CD1c-positive myeloid dendritic cell (primary cell): ENCODE results near the gene CD37.
"Not testable (repeated sequence)": the region's sequence is repeated elsewhere in the genome, so short reads cannot be mapped to it uniquely, and the experiment has no call there.

ENCODE experiments used
- DNase-seq: peaks from one replicate; pipeline ENCODE4 v3.0.0-alpha.2; 2016; ENCODE audit errors: extremely low spot score

The CD37 gene

DNA sequence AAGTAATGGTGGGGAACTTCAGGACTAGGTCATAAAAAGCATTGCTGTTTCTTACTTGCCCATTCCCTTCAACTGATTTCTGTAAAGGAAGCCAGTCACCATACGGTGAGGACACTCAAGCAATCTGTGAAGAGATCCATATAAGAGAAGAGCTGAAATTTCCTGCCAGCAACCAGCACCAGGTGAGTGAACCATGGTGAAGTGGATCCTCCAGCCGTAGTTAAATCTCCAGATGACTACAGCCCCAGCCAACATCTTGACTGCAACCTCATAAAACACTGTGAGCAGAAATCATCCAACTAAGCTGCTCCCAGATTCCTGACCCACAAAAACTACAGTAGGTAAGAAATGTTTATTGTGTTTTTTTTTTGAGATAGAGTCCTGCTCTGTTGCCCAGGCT lies 6.5 kb upstream of the CD37 start:
- no peak for DNase-seq

DNA sequence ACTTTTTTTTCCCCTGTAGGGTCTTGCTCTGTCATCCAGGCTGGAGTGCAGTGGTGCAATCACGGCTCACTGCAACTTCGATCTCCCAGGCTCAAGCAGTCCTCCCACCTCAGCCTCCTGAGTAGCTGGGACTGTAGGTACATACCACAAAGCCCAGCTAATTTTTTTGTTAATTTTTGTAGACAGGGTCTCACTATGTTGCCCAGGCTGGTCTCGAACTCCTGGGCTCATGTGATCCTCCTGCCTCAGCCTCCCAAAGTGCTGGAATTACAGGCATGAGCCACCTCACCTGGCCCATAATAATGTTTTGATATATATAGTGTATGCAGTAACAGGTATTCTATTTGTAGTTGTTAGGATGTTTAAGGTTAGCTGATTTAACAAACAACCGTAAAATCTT lies 4.0 kb upstream of the CD37 start:
- not testable (repeated sequence) for DNase-seq

DNA sequence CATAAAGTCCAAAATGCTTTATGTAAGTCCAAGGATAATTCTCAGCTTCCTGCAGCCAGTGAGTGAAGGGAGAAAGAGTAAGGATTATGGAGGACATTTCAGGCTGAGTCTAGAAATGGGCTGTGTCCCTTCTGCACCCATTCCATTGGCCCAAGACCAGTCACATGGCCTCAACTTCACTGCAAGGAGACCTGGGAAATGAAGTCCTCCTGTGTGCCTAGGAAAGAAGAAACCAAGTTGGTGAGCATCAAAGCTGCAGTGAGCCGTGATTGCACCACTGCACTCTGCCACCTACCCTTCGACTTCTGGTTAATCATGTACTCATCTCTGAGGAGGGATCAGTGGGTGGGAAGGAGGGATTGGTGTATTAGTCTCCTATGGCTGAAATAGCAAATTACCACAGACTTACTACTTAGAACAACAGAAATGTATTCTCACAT lies 3.6 kb upstream of the CD37 start:
- peak; percentile 86 for DNase-seq

DNA sequence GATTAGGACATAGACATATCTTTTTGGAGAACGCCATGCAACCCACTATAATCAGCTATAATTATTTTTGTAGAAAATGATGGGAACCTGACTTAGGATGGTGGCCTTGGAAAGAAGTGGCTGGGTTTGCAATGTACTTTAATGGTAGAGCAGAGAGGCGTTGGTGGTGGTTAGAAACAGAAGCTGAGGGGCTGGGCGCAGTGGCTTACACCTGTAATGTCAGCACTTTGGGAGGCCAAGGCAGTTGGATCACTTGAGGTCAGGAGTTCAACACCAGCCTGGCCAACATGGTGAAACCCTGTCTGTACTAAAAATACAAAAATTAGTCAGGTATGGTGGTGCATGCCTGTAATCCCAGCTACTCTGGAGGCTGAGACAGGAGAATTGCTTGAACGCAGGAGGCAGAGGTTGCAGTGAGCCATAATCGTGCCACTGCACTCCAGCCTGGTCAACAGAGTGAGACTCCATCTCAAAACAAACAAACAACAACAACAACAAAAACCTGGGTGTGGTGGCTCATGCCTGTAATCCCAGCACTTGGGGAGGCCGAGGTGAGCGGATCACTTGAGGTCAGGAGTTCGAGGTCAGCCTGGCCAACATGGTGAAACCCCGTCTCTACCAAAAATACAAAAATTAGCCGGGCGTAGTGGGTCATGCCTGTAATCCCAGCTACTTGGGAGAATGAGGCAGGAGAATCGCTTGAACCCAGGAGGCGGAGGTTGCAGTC lies 2.4 kb upstream of the CD37 start:
- DNase-seq: not testable (repeated sequence)

DNA sequence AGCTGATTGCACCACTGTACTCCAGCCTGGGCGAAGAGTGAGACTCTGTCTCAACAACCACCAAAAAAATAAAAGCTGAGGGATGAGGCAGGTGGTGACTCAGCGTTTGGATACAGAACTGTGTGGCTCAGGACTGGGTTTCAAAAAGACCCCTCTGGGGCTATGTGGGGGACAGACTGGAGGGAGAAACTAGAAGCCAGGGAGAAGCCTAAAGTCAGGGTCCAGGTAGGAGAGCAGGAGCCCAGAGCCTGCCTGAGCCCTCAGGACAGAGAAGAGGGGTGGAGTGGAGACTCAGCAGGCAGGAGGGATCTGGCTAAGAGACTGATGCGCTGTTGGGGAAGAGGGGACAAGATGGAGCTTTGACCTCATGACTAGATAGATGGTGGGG lies 1.8 kb upstream of the CD37 start:
- DNase-seq: no peak

DNA sequence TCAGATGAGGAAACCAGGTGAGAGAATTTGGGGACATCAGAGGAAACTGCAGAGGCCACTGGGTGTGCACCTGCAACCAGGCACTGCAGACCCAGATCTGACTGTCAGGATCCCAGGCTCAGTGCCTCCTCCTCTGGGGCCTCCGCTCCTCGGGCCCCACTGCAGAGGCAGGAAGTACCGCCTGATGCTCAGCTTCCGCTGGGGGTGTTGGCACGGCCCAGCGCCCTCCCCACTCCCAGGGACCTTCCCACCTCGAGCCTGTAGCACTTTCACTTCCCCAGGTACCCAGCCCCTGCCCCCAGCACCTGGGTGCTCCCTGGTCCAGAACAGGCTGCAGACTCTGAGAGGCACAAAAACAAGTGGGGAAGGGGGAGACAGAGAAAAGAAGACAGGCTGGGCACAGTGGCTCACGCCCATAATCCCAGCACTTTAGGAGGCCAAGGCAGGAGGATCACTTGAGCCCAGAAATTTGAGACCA lies 1.4 kb upstream of the CD37 start:
- peak; percentile 56 for DNase-seq

DNA sequence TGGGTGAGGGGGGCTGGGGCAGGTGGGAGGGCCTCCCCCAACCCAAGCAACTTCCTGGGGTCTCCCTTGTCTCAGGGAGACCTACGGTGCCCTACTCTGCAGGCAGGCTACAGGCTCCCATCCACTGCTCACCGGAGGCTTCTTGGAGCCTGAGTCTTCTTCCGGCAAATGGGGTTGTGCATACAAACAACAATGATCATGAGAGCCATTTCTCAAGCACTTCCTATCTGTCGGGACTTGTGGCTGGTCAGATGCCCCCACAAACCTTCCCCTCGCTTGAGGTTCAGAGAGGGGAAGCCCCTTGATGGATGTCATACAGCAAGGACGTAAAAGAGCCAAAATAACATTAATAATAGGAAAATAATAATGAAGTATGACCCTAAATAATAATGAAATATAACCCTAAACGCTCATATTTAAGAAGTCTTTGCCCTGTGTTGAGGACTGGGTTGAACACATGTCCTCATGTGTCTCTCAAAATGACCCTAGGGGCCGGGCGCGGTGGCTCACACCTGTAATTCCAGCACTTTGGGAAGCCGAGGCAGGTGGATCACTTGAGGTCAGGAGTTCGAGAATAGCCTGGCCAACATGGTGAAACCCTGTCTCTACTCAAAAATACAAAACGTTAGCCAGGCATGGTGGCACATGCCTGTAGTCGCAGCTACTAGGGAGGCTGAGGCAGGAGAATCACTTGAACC lies 727 bp downstream of the CD37 start:
- DNase-seq: peak; percentile 41

DNA sequence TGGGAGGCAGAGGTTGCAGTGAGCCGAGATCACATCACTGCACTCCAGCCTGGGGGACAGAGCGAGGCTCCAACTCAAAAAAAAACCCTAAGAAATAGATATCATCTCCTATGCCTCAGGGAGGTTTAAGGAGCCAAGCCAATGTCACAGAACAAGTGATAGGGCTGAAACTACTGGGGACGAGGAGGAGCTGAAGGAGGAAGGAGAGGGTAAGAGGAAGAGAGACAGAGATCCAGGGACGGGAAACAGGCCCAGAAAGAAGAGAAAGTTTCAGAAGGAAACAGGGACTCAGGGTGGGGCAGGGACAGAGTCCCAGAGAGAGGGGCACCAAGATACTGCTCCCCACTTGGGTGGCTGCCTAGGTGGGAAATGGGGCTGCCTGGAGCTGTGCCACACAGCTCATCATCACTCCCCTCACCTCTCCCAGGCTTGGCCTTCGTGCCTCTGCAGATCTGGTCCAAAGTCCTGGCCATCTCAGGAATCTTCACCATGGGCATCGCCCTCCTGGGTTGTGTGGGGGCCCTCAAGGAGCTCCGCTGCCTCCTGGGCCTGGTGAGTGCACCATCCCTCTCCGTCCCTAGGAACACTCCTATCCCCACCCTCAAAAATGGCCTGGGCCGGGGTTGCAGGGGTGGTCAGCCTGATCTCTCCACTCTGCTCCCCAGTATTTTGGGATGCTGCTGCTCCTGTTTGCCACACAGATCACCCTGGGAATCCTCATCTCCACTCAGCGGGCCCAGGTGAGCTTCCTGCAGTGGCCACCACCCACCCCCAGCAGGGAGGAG lies 1.5 kb downstream of the CD37 start:
- no peak for DNase-seq

DNA sequence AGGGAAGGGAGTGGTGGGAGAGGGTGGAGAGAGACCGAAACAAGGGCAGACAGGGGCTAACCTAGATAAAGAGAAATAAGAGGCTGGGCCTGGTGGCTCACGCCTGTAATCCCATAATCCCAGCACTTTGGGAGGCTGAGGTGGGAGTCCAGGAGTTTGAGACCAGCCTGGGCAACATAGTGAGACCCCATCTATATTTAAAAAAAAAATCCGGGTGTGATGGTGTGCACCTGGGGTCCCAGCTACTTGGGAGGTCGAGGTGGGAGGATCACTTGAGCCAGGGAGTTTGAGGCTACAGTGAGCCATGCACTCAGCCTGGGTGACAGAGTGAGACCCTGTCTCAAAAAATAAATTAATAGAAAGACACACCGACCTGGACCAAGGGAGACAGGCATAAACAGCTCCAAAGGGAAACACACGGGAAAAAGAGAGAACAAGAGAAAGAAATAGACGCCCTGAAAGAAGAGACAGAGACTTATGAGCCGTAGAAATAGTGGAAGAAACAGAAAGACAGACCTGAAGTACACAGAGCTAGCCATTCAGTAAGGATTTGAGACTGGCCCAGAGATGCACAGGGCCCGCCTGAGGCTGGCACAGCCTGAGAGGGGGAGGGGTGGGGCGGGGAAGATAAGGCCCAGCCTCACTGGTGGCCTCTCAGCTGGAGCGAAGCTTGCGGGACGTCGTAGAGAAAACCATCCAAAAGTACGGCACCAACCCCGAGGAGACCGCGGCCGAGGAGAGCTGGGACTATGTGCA lies 2.2 kb downstream of the CD37 start:
- no peak for DNase-seq

DNA sequence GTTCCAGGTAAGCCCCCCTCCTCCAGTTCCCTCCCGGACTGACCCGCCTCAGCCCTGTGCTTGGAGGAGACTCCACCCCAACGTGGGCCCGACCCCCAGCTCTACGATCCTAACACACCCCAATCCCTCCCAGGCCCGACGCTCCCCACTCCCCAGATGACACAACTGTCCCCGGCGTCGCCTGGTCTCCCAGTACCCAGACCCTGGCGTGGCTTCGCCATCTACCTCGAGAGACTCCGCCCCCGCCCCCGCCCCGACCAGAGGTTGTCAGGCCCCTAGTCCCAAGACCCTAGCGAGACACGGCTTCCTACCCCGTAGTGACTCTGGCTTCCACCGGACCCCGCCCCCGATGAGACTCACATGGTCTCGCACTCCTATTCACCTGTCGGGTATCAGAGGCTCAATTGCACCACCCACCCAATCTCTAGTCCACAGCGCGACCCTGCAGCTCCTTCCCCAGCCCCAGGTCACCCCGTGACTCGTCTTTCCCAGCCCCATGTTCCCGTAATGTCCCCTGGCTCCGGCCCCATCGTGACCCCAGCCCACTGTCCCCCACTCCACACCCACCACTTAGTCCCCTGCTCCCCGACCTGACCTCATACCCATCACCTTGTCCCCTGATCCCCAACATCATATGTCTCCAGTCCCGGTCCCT lies 2.9 kb downstream of the CD37 start:
- DNase-seq: no peak

DNA sequence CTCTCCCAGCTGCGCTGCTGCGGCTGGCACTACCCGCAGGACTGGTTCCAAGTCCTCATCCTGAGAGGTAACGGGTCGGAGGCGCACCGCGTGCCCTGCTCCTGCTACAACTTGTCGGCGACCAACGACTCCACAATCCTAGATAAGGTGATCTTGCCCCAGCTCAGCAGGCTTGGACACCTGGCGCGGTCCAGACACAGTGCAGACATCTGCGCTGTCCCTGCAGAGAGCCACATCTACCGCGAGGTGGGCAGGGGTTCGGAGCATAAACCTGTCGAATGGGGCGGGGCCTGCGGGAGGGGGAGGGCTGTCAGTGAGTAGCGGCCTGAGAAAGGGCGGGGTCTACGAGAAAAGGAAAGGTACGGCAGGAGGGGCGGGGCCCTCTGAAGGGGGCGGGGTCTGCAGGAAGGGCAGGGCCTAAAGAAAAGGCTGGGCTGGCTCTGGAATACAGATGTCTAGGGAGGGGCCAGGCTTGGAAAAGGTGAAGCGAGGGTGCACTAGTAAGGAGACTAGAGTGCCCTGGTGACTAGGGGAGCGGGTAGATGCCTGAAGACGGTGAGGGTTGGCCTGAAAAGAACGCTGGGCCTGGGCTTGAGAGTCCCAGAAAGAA lies 3.6 kb downstream of the CD37 start:
- no peak for DNase-seq

DNA sequence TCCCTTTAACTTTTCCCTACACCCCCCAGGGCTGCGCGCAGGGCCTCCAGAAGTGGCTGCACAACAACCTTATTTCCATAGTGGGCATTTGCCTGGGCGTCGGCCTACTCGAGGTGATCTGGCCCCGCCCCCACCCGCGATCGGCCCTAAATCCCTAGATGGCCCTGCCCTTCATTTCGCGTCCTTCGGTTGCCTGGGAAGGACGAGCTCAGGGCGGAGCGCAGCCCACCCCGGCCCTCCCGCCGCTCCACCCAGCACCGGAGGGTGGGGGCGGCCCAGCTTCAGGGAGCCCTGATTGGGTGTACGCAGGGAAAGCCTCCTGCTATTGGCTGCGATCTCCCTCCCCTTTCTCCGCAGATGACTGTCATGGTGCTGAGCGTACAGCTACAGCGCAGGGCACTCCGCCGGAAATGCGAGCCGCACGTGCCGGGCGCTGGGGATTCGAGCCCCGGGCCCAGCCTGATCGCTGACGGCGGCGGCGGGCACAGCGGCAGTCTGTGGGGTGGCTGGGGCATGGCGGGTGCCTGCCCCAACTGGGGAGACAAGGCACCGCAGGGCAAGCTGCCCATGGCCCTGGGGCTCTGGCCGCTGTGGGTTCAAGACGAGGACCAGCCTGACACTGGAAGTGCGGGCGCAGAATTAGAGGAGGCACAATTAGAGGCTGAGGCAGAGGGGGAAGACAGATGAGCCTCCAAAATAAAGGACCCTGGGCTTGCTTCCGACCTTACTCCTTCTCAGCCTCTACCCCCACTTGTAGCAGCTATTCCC lies 4.3 kb downstream of the CD37 start:
- DNase-seq: no peak

DNA sequence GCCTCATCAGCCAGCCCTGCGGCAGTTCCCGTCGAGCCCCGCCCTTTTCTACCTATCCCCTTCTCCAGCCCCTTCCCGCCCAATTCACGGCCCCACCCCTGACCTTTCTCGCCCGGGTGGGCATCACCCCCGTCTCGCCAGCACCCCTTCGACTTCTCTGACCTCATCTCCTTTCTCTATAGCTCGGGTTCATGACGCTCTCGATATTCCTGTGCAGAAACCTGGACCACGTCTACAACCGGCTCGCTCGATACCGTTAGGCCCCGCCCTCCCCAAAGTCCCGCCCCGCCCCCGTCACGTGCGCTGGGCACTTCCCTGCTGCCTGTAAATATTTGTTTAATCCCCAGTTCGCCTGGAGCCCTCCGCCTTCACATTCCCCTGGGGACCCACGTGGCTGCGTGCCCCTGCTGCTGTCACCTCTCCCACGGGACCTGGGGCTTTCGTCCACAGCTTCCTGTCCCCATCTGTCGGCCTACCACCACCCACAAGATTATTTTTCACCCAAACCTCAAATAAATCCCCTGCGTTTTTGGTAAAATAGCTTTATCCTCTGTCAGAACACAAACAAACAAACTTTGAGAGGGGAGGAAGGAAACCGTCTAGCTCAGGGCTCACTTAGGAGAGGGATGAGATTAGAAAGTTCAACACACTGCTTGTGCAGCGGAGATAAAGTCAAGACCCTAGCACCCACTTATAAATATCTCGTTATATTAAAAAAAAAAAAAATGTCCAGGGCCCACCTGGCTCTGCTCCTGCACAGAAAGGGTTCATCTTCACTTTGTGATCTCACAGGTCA lies 5.1 kb downstream of the CD37 start:
- DNase-seq: peak; percentile 32

DNA sequence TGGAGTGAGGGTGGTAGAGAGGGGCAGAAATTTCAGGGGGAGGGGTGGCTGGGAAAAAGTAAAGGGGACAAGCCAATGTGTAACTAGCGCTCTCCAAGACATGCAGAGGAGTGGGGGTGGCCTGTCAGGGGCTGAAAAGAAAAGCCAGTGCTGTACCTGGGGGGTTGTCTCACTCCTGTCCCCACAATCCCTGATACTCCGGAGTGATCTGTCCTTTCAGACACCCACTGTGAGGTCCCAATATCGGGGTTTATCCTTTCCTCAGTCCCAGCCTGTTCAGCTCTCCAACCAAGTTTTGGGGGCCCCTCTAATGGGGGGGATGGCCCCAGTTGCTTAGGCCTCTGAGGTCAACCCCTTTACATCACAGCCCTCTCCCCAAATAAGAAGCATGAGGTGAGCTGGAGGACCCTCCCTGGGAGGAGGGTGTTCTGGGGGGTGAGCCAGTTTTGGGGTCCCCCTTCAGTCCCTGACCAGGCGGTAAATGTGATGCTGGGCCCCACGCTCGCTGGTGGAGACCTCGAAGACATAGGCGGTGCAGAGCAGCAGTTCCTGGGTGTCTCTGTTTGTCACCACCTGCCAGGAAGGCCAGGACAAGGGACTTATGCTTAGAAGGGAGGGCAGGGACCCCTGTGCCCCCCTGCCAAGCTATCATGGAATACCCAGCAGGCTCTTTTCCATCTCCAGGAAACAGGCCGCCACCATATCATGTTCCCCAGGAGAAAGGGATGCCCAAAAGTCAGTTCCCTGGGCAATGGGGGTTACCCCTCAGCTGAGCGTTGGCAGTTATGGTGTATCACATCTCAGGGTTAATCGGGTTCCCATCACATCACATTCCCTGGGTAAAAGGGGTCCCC lies 5.9 kb downstream of the CD37 start:
- DNase-seq: no peak

DNA sequence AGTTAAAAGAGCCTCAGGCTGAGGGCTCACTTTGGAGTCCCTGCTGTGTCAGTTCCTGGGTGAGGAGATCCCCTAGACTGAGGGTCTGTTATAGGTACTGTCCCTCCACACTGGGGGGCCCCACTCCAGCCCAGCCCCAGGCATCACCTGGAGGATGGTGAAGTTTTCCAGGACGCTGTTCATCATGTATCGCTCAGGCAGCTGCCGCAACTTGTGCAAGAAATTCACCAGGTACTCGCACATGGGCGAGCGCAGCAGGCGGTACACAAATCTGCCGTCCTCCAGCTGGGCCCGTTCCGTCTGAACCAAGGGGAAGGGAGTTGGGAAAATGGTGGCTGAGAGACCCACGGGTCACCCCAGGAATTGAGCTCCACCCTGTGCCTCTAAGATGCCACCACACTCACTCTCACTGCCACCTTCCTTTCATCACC lies 7.1 kb downstream of the CD37 start:
- DNase-seq: no peak

DNA sequence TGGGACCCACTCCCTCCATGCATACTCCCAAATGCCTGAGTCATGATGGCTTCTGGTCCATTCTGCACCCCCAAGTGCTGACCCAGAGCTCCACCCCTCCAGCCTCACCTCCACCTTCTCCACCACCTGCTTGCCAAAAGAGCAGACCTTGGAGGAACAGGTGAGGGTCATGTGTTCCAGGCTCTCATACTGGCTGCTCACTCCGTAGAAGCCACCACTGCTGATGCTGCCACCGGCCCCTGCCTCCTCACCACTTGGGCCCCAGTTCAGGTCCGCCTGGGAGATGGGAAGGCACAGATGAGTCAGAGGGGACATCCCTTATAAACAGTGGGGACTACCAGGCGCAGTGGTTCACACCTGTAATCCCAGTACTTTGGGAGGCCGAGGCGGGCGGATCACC lies 7.9 kb downstream of the CD37 start:
- no peak for DNase-seq

DNA sequence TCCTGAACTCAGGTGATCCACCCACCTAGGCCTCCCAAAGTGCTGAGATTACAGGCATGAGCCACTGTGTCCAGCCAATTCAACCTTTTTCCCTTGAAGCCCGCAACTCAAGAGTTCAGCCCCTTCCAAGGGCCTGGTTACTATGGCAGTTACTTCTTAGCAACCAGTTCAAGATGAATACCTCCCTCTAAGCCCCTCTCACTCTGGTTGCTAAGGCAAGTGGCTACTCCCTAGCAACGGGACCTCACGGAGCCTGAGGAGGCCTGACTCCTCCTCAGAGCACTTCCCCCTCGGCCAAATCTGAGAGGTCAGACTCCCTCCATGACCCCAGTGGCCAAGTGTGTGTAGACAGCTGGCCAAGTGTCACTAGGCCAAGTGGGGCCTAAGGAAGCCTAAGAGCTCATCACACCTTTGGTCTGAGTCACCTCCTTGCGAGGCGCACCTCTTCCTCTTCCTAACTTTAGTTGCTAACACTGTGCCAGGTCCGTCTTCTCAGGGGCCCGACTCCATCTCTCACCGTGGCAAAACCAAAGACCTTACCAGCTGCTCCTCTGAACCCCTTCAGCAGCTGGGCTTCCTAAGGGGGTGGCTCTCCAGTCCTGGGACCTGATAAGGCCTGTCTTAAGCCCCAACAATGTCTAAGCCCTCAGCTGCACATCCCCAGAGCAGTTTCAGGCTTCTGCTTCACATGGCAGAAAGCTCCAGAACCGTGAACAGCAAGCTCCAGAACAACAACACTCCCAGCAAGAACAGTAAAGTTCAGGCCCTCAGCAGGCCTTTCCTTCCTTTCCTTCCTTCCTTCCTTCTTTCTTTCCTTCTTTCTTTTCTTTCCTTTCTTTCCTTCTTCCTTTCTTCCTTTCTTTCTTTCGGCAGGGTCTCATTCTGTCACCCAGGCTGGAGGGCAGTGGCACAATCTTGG lies 9.6 kb downstream of the CD37 start:
- no peak for DNase-seq
